A549 (cell line): ENCODE measurements around the gene DNAH8. TPM values are rescaled to one million over a fixed set of nuclear protein-coding genes. Genes with fewer than 3 reads are reported as not detected.

ENCODE experiments used
- ATAC-seq, 2 experiments: fragments of 200-7000 bp in 1 of 2; fragments of >200 bp in 1 of 2; cut with Nextera tagmentation in 1 of 2; cut with Tn5 transposase in 1 of 2; 3 replicates each; pipeline versions ENCODE4 v1.8.0 to v1.9.1; 2018 to 2020; ENCODE audit warnings: mild to moderate bottlenecking in 1 of 2, moderate library complexity in 1 of 2
- CTCF ChIA-PET: fragments of 300-600 bp; sonication (Branson Sonifier 250); formaldehyde crosslinking; extraction: SDS; loops from one replicate; lab custom pipeline; 2021; ENCODE audit warnings: antibody characterized with exemption, inconsistent platforms; lab: Yijun Ruan, JAX
- POLR2A ChIA-PET: fragments of 350-600 bp; formaldehyde crosslinking; extraction: SDS; loops from one replicate; lab custom pipeline; 2021; ENCODE audit warnings: antibody characterized with exemption, inconsistent platforms; lab: Yijun Ruan, JAX
- DNase-seq, 2 experiments: peaks; one replicate each; pipeline versions ENCODE4 v3.0.0 to v3.0.0-alpha.2; 2011 to 2016; ENCODE audit warnings: low read depth in 1 of 2, low spot score in 1 of 2
- FAIRE-seq: peaks from 2 replicates; lab custom pipeline; 2011; peaks lifted over from hg19 to GRCh38; lab: Jason Lieb, UNC
- H3K27ac ChIP-seq, 2 experiments: fragments of >200 bp; sonication (Bioruptor Twin); formaldehyde crosslinking; 3 replicates each; pipeline ENCODE4 v1.5.1; 2016 to 2017
- H3K4me1 ChIP-seq: fragments of >200 bp; sonication (Bioruptor Twin); formaldehyde crosslinking; 3 replicates; pipeline ENCODE4 v1.6.1; 2016
- H3K4me2 ChIP-seq: fragments of >200 bp; sonication (Bioruptor Twin); formaldehyde crosslinking; 3 replicates; pipeline ENCODE4 v1.6.1; 2016
- H3K4me3 ChIP-seq: fragments of >200 bp; sonication (Bioruptor Twin); formaldehyde crosslinking; 3 replicates; pipeline ENCODE4 v1.5.1; 2016
- H3K9me3 ChIP-seq: fragments of >200 bp; sonication (Bioruptor Twin); formaldehyde crosslinking; 3 replicates; pipeline ENCODE4 v1.6.1; 2016
- BHLHE40 ChIP-seq: IDR thresholded peaks from 2 replicates; pipeline ENCODE4 v1.6.1; 2012; ENCODE audit warnings: low read depth, low read length, inconsistent platforms
- CBX2 ChIP-seq: fragments of 200-600 bp; sonication (generic); IDR thresholded peaks from 2 replicates; pipeline ENCODE4 v1.6.1; 2016; ENCODE audit warnings: low read depth, mild to moderate bottlenecking, borderline replicate concordance
- CEBPB ChIP-seq, 2 experiments: fragments of >200 bp in 1 of 2; sonication (Bioruptor Twin) in 1 of 2; formaldehyde crosslinking in 1 of 2; IDR thresholded peaks; 2 replicates each; pipeline ENCODE4 v1.6.1; 2012 to 2016
- CHD2 ChIP-seq: fragments of 150-350 bp; IDR thresholded peaks from 2 replicates; pipeline ENCODE4 v1.6.1; 2014; ENCODE audit warnings: low read length; ENCODE audit not compliant: partially characterized antibody
- CHD4 ChIP-seq: fragments of 200-600 bp; sonication (generic); IDR thresholded peaks from 2 replicates; pipeline ENCODE4 v1.6.1; 2016; ENCODE audit warnings: antibody characterized with exemption, mild to moderate bottlenecking, borderline replicate concordance
- EHF ChIP-seq: fragments of 250-450 bp; sonication (Bioruptor Pico); IDR thresholded peaks from 2 replicates; pipeline ENCODE4 v1.5.0; 2020; ENCODE audit warnings: mild to moderate bottlenecking
- FOSL2 ChIP-seq, 2 experiments: fragments of 450-650 bp in 1 of 2; fragments of >200 bp in 1 of 2; sonication (Bioruptor Twin) in 1 of 2; formaldehyde crosslinking; IDR thresholded peaks; 2 replicates each; pipeline versions ENCODE4 v1.5.0 to v1.6.1; 2016 to 2020; ENCODE audit warnings: mild to moderate bottlenecking in 1 of 2, moderate library complexity in 1 of 2
- FOXS1 ChIP-seq: fragments of 250-450 bp; sonication (Bioruptor Pico); IDR thresholded peaks from 2 replicates; pipeline ENCODE4 v1.5.0; 2020; ENCODE audit warnings: mild to moderate bottlenecking, moderate library complexity
- HOXB13 ChIP-seq: fragments of 250-450 bp; sonication (Bioruptor Pico); IDR thresholded peaks from 2 replicates; pipeline ENCODE4 v1.5.0; 2020; ENCODE audit warnings: low read depth, mild to moderate bottlenecking, moderate library complexity
- JUN ChIP-seq, 2 experiments: fragments of >200 bp; sonication (Bioruptor Twin); formaldehyde crosslinking; IDR thresholded peaks; 2 replicates in 1 of 2; 3 replicates in 1 of 2; pipeline ENCODE4 v1.6.1; 2016 to 2017
- KDM1A ChIP-seq: fragments of 200-600 bp; sonication (generic); IDR thresholded peaks from 2 replicates; pipeline ENCODE4 v1.6.1; 2016; ENCODE audit warnings: low read depth, mild to moderate bottlenecking
- KDM5A ChIP-seq: fragments of 200-600 bp; sonication (generic); IDR thresholded peaks from 2 replicates; pipeline ENCODE4 v1.6.1; 2016; ENCODE audit warnings: antibody characterized with exemption, mild to moderate bottlenecking
- MAFK ChIP-seq: fragments of 450-650 bp; IDR thresholded peaks from 2 replicates; pipeline ENCODE4 v1.6.1; 2014; ENCODE audit not compliant: partially characterized antibody
- MYC ChIP-seq: IDR thresholded peaks from 2 replicates; pipeline ENCODE4 v1.6.1; 2012; ENCODE audit warnings: mild to moderate bottlenecking, inconsistent platforms, low read length, improper control_type of control experiment, borderline replicate concordance
- NPAS2 ChIP-seq: fragments of 250-450 bp; sonication (Bioruptor Pico); IDR thresholded peaks from 2 replicates; pipeline ENCODE4 v1.8.0; 2022; ENCODE audit warnings: mild to moderate bottlenecking, moderate library complexity, borderline replicate concordance
- POLR2AphosphoS2 ChIP-seq: conservative IDR thresholded peaks from 2 replicates; pipeline ENCODE4 v1.6.1; 2012; ENCODE audit warnings: low read length, improper control_type of control experiment, inconsistent platforms
- RAD21 ChIP-seq, 2 experiments: fragments of >200 bp in 1 of 2; sonication (Bioruptor Twin) in 1 of 2; formaldehyde crosslinking in 1 of 2; IDR thresholded peaks in 1 of 2; conservative IDR thresholded peaks in 1 of 2; 2 replicates in 1 of 2; 3 replicates in 1 of 2; pipeline ENCODE4 v1.6.1; 2012 to 2018; ENCODE audit warnings: inconsistent platforms in 1 of 2
- RFX5 ChIP-seq: fragments of 450-650 bp; IDR thresholded peaks from 2 replicates; pipeline ENCODE4 v1.7.1; 2014; ENCODE audit warnings: antibody characterized with exemption, mild to moderate bottlenecking, moderate library complexity
- SREBF2 ChIP-seq: fragments of 450-650 bp; IDR thresholded peaks from 2 replicates; pipeline ENCODE4 v1.6.1; 2014; ENCODE audit warnings: mild to moderate bottlenecking, moderate library complexity
- TP53 ChIP-seq: fragments of 250-450 bp; sonication (Bioruptor Pico); IDR thresholded peaks from 2 replicates; pipeline ENCODE4 v1.5.0; 2021; ENCODE audit warnings: mild to moderate bottlenecking, moderate library complexity
- ZFP36 ChIP-seq: fragments of 450-650 bp; IDR thresholded peaks from 2 replicates; pipeline ENCODE4 v1.6.1; 2014; ENCODE audit warnings: borderline replicate concordance; ENCODE audit not compliant: partially characterized antibody
- ZNF302 ChIP-seq: fragments of 250-450 bp; sonication (Bioruptor Pico); IDR thresholded peaks from 2 replicates; pipeline ENCODE4 v1.9.0; 2021; ENCODE audit warnings: inconsistent platforms, mild to moderate bottlenecking, moderate library complexity
- WGBS: methylation state at CpG from one replicate; pipeline ENCODE4 v1.1.6; 2017; ENCODE audit errors: missing lambda C conversion rate; 5-methylcytosine and 5-hydroxymethylcytosine counted together
- polyA plus RNA-seq, 4 experiments: library from polyadenylated mRNA; depleted of rRNA in 3 of 4; stranded (reverse); fragments of >200 nt; fragmentation: RNase III in 1 of 4; extraction: RNeasy Plus Mini Kit Qiagen cat#74134 plus additional on column Dnase treatment in 1 of 4; gene quantifications; 2 replicates in 3 of 4; 3 replicates in 1 of 4; pipeline ENCODE4 v1.2.3, GENCODE V29; 2011 to 2017
- TF ChIP-seq, protein P1 (sequence below): fragments of >200 bp; sonication (Bioruptor Twin); formaldehyde crosslinking; IDR thresholded peaks from 3 replicates; pipeline ENCODE4 v1.6.1; 2016
- TF ChIP-seq, protein P2 (sequence below): IDR thresholded peaks from 2 replicates; pipeline ENCODE4 v1.6.1; 2012
- TF ChIP-seq, protein P3 (sequence below): fragments of 250-450 bp; sonication (Bioruptor Pico); IDR thresholded peaks from 2 replicates; pipeline ENCODE4 v1.5.0; 2020; ENCODE audit warnings: low read depth, mild to moderate bottlenecking, moderate library complexity
- TF ChIP-seq, protein P4 (sequence below): IDR thresholded peaks from 2 replicates; pipeline ENCODE4 v1.6.1; 2012

DNAH8 gene
- polyA plus RNA-seq, 2 of the 4 experiments (the other 2 are of a cell fraction): not detected

DNA sequence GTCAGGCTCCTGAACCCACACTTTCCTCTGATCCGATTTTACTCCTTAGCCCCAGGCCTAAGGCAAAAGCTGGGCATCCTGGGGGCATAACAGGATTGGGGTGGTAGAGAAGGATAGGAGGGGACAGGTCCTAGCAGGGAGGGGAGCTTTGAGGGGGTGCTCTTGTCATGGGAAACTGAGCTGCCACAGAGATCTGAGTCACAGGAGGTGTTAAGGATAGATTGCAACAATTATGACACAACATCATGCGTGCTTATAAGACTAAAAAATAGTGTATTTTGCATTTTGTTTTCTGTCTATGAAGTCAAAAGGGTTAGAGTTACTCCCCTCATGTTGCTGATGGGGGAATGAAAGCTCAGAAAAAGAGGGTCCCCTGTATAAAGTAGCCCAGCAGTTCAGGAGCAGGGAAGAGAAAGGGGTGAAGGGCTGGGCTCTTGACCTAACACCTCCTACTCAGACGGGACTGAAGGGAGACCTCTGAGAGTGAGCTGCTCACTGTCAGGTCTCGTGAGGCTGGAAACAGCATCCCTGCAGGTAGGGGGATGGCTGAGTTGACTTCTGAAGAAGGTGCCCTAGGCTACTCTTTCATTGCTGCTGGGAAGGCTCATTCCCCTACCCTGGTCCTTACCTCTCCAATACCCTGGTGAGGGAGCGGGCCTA is 335.5 kb downstream of the DNAH8 start:
- CTCF ChIA-PET: interaction anchor here (1.0 kb wide), 1 partner anchor 14 kb away, joined by 4 read pairs; no protein-coding TSS in a partner anchor
- Histone ChIP-seq H3K4me1 (no peaks in the 10 kb centered on the region), H3K9me3 (no peaks in the 10 kb centered on the region), H3K4me3 (no peak overlapping the region), H3K4me2 (no peak overlapping the region), H3K27ac (no peak overlapping the region)
- DNase-seq (no peak), ATAC-seq (no peak), FAIRE-seq (no peak)
- TF ChIP-seq TP53 (CRISPR knock-in tag) (no peak), ZFP36 (no peak), RFX5 (no peak), JUN (IDR thresholded peaks at IDR 0.05) (no peak), FOSL2 (IDR thresholded peaks at IDR 0.05) (no peak), FOSL2 (CRISPR knock-in tag; IDR thresholded peaks at IDR 0.05) (no peak), POLR2AphosphoS2 (no peak), MAFK (no peak), BHLHE40 (no peak), CHD4 (no peak), HOXB13 (no peak)
- WGBS: 17% methylated on average over 4 of the region's 5 CpGs
- POLR2A ChIA-PET: no interaction called here

DNA sequence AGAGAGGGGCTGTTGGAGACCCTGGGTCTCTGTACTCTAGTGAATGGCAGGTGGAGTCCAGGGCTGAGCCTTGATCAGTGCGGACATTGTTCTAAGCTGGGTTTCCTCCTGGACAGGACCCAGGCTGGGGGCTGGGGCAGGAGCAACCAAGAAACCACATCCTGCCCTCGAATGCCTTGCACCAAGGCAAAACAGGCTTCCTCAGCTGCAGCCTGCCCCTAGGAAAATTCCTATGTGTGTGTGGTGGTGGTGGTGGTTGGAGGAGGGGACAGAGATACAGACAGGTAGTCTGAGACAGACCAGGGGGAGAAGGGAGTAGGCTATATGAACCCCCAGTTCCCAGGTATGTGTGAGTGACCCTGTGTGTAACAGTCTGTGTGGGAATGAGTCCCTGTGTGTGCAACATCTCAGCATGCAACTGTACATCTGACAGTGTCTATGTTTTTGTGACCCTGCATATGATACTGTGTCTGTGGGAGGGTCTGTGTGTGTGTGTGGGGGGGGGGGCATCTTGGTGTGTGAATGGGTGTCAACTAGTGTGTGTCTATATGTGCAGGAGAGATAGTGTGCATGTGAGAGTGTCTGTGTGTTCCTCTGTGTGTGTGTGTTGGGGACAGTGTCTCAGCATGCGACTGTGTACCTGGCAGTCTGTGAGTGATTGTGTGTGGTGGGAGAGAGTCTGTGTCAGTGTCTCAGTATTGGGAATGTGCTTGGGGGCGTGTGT is 336.4 kb downstream of the DNAH8 start:
- Histone ChIP-seq H3K4me2 (no peak overlapping the region), H3K27ac (no peak overlapping the region), H3K4me3 (no peak overlapping the region), H3K4me1 (no peaks in the 10 kb centered on the region), H3K9me3 (no peaks in the 10 kb centered on the region)
- no peak for FAIRE-seq
- ChIA-PET POLR2A (no interaction called here), CTCF (no interaction called here)
- no peak for ATAC-seq
- 22% methylated on average over 3 of the region's 4 CpGs for WGBS
- no peak for DNase-seq
- no peak for TF ChIP-seq SREBF2
- no peak for TF ChIP-seq CHD2
- TF ChIP-seq, protein P1, sequence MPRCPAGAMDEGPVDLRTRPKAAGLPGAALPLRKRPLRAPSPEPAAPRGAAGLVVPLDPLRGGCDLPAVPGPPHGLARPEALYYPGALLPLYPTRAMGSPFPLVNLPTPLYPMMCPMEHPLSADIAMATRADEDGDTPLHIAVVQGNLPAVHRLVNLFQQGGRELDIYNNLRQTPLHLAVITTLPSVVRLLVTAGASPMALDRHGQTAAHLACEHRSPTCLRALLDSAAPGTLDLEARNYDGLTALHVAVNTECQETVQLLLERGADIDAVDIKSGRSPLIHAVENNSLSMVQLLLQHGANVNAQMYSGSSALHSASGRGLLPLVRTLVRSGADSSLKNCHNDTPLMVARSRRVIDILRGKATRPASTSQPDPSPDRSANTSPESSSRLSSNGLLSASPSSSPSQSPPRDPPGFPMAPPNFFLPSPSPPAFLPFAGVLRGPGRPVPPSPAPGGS: no peak
- no peak for TF ChIP-seq ZNF302 (CRISPR knock-in tag)
- TF ChIP-seq KDM1A: no peak
- no peak for TF ChIP-seq MYC
- TF ChIP-seq, protein P2, sequence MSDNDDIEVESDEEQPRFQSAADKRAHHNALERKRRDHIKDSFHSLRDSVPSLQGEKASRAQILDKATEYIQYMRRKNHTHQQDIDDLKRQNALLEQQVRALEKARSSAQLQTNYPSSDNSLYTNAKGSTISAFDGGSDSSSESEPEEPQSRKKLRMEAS: no peak
- no peak for TF ChIP-seq EHF (CRISPR knock-in tag)
- TF ChIP-seq RAD21 (conservative IDR thresholded peaks at IDR 0.05 in 1 of 2, IDR thresholded peaks at IDR 0.05 in 1 of 2): no peak
- TF ChIP-seq NPAS2 (CRISPR knock-in tag): no peak
- TF ChIP-seq, protein P3, sequence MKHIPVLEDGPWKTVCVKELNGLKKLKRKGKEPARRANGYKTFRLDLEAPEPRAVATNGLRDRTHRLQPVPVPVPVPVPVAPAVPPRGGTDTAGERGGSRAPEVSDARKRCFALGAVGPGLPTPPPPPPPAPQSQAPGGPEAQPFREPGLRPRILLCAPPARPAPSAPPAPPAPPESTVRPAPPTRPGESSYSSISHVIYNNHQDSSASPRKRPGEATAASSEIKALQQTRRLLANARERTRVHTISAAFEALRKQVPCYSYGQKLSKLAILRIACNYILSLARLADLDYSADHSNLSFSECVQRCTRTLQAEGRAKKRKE (CRISPR knock-in tag): no peak
- TF ChIP-seq CEBPB (IDR thresholded peaks at IDR 0.05): no peak
- TF ChIP-seq KDM5A: no peak
- no peak for TF ChIP-seq FOXS1 (CRISPR knock-in tag)
- TF ChIP-seq CBX2: no peak
- no peak for TF ChIP-seq TP53 (CRISPR knock-in tag)
- TF ChIP-seq, protein P4, sequence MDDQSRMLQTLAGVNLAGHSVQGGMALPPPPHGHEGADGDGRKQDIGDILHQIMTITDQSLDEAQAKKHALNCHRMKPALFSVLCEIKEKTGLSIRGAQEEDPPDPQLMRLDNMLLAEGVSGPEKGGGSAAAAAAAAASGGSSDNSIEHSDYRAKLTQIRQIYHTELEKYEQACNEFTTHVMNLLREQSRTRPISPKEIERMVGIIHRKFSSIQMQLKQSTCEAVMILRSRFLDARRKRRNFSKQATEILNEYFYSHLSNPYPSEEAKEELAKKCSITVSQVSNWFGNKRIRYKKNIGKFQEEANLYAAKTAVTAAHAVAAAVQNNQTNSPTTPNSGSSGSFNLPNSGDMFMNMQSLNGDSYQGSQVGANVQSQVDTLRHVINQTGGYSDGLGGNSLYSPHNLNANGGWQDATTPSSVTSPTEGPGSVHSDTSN: no peak
